ENCODE results near the gene SERTAD1.

DNA sequence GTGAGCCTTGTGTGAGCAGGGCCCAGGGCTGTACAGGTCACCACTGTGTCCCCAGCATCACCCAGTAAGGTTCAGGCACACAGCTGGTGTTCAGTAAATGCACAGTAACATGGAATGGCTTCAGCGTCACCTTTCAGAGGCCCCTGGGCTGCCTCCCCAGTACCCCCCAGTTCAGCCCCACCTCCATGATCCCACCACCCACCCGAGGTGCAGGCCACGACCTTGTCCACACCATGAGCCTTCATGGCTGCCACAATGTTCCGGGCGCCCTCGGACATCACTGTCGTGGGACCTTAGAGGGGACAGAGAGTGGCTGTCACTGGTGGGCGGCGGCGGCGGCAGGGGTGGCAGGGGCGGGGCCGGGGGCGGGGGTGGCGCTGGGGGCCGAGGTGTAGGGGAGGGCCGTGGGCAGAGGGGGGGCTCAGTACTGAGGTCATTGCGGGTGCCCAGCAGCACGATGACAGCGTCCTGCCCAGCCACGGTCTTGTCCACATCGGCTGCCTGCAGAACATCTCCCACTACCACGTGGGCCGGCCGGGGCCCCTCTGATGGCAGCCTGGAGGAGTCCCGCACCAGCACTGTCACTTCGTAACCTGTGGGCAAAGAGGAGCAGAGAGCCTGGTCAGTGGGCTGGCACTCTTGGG lies 32.3 kb upstream of the SERTAD1 start:
- TF ChIP-seq POLR2A (IDR thresholded peaks at IDR 0.05; ENCODE audit: low read depth, low read length): no peak
- TF ChIP-seq, protein P1, sequence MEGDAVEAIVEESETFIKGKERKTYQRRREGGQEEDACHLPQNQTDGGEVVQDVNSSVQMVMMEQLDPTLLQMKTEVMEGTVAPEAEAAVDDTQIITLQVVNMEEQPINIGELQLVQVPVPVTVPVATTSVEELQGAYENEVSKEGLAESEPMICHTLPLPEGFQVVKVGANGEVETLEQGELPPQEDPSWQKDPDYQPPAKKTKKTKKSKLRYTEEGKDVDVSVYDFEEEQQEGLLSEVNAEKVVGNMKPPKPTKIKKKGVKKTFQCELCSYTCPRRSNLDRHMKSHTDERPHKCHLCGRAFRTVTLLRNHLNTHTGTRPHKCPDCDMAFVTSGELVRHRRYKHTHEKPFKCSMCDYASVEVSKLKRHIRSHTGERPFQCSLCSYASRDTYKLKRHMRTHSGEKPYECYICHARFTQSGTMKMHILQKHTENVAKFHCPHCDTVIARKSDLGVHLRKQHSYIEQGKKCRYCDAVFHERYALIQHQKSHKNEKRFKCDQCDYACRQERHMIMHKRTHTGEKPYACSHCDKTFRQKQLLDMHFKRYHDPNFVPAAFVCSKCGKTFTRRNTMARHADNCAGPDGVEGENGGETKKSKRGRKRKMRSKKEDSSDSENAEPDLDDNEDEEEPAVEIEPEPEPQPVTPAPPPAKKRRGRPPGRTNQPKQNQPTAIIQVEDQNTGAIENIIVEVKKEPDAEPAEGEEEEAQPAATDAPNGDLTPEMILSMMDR (conservative IDR thresholded peaks at IDR 0.05; ENCODE audit: low read depth, low read length): no peak
- no peak for TF ChIP-seq SMC3 (IDR thresholded peaks at IDR 0.05; ENCODE audit: low read depth, low read length)
- no peak for TF ChIP-seq RFX5 (IDR thresholded peaks at IDR 0.05; ENCODE audit: low read depth, low read length)
- TF ChIP-seq RAD21 (IDR thresholded peaks at IDR 0.05; ENCODE audit: low read length): no peak
- no peak for TF ChIP-seq CEBPB (IDR thresholded peaks at IDR 0.05; ENCODE audit: low read depth, low read length)
- TF ChIP-seq, protein P2, sequence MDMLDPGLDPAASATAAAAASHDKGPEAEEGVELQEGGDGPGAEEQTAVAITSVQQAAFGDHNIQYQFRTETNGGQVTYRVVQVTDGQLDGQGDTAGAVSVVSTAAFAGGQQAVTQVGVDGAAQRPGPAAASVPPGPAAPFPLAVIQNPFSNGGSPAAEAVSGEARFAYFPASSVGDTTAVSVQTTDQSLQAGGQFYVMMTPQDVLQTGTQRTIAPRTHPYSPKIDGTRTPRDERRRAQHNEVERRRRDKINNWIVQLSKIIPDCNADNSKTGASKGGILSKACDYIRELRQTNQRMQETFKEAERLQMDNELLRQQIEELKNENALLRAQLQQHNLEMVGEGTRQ (IDR thresholded peaks at IDR 0.05; ENCODE audit: low read depth, low read length): no peak
- TF ChIP-seq MAZ (IDR thresholded peaks at IDR 0.05; ENCODE audit: borderline replicate concordance, low read depth, low read length): no peak
- TF ChIP-seq MAFK (IDR thresholded peaks at IDR 0.05; ENCODE audit: low read depth, low read length): no peak
- no peak for TF ChIP-seq BHLHE40 (IDR thresholded peaks at IDR 0.05; ENCODE audit: low read depth, low read length)
- TF ChIP-seq NFE2L2 (IDR thresholded peaks at IDR 0.05; ENCODE audit: low read depth, low read length): no peak

Measured in IMR-90 (cell line).